SU-DHL-6 (cell line): Measurements from ENCODE around the gene POFUT2.

Experiments
- H2AFZ ChIP-seq: fragments of 200-600 bp; sonication (generic); 2 replicates; pipeline ENCODE4 v1.6.1; 2014; ENCODE audit warnings: low read depth, mild to moderate bottlenecking, moderate library complexity, mixed read lengths, antibody characterized with exemption, low read length; ENCODE audit not compliant: severe bottlenecking
- H3F3A ChIP-seq: fragments of 200-600 bp; shearing (Covaris generic); 2 replicates; pipeline ENCODE4 v1.6.0; 2016; ENCODE audit warnings: antibody characterized with exemption, mild to moderate bottlenecking; ENCODE audit not compliant: insufficient read depth
- H3K27ac ChIP-seq: fragments of 200-600 bp; sonication (generic); 2 replicates; pipeline ENCODE4 v1.5.1; 2016; ENCODE audit warnings: low read depth, mild to moderate bottlenecking, low read length, moderate library complexity, mixed read lengths
- H3K27me3 ChIP-seq: fragments of 200-600 bp; sonication (generic), shearing (Covaris generic); 2 replicates; pipeline ENCODE4 v1.6.0; 2014; ENCODE audit warnings: mild to moderate bottlenecking, low read length
- H3K36me3 ChIP-seq: fragments of 200-600 bp; sonication (generic); 2 replicates; pipeline ENCODE4 v1.6.1; 2014; ENCODE audit warnings: mild to moderate bottlenecking, low read length, mixed read lengths
- H3K4me2 ChIP-seq: fragments of 300-600, 200-600 bp; shearing (Covaris generic), sonication (generic); 2 replicates; pipeline ENCODE4 v1.6.0; 2014; ENCODE audit warnings: low read length, low read depth, mild to moderate bottlenecking; ENCODE audit not compliant: poor library complexity, severe bottlenecking
- H3K4me3 ChIP-seq: fragments of 200-600 bp; sonication (generic); 2 replicates; pipeline ENCODE4 v1.5.1; 2014; ENCODE audit warnings: antibody characterized with exemption, low read length, mild to moderate bottlenecking, mixed read lengths; ENCODE audit not compliant: insufficient read depth, poor library complexity, severe bottlenecking
- H3K79me2 ChIP-seq: fragments of 200-600 bp; sonication (generic); 2 replicates; pipeline ENCODE4 v1.6.1; 2014; ENCODE audit warnings: mild to moderate bottlenecking, low read length, moderate library complexity; ENCODE audit not compliant: insufficient read depth
- H3K9ac ChIP-seq: fragments of 200-600 bp; sonication (generic); 2 replicates; pipeline ENCODE4 v1.7.0; 2014; ENCODE audit warnings: mild to moderate bottlenecking, low read length
- H3K9me2 ChIP-seq: fragments of 200-600 bp; sonication (generic); replicated peaks from 2 replicates; pipeline ENCODE4 v1.6.1; 2014; ENCODE audit warnings: low read length; ENCODE audit not compliant: insufficient read depth
- H3K9me3 ChIP-seq: fragments of 200-600 bp; sonication (generic); 2 replicates; pipeline ENCODE4 v1.6.1; 2014; ENCODE audit warnings: low read length, mixed read lengths; ENCODE audit not compliant: insufficient read depth
- H4K20me1 ChIP-seq: fragments of 200-600 bp; sonication (generic); 2 replicates; pipeline ENCODE4 v1.6.1; 2014; ENCODE audit warnings: low read depth, mild to moderate bottlenecking, antibody characterized with exemption, low read length, moderate library complexity, mixed read lengths
- EZH2phosphoT487 ChIP-seq: fragments of 200-600 bp; sonication (generic), shearing (Covaris generic); conservative IDR thresholded peaks from 2 replicates; pipeline ENCODE4 v1.6.1; 2018; ENCODE audit warnings: mild to moderate bottlenecking, antibody characterized with exemption, low read length, moderate library complexity, mixed read lengths
- TF ChIP-seq, protein P1 (sequence below): fragments of 200-600 bp; sonication (generic); IDR thresholded peaks from one replicate; pipeline ENCODE4 v1.5.1; 2017; ENCODE audit warnings: antibody characterized with exemption, mild to moderate bottlenecking, low read length, moderate library complexity; ENCODE audit not compliant: insufficient read depth, poor library complexity, severe bottlenecking

The POFUT2 gene

DNA sequence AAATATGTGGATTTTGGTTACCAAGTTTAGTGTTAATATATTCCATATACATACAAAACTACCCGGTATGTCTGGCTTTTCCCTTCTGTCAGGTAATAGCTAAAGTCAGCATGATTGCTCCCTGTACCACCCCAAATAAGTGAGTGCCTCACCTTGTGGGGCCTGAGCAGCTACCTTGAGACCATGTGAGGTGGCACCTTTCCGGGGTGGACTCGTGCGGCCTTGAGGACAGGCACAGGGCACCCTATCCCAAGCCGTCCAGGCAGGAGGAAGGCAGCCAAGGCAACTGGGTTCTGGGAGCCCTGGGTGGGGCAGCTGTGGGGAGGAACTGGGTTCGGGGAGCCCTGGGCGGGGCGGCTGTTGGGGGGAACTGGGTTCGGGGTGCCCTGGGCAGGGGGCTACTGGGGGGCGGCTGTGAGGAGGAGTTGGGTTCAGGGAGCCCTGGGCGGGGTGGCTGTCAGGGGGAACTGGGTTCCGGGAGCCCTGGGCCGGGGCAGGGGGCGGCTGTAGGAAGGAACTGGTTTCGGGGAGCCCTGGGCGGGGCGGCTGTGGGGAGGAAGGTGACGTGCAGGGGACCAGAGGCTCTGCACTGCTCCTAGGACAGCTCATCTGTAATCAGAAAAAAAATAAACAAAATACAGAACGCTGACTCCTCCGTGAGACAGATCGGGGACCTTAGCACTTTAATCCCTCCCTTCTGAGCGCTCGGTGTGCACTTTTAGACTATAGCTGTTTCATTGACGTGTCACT lies 63.3 kb downstream of the POFUT2 start:
- Histone ChIP-seq H3K36me3 (no peaks in the 10 kb centered on the region), H3K9me3 (no peaks in the 10 kb centered on the region), H4K20me1 (no peaks in the 10 kb centered on the region), H3K79me2 (no peaks in the 10 kb centered on the region), H3K4me2 (no peak overlapping the region), H3K9me2 (no peaks in the 10 kb centered on the region), H3K4me3 (no peak overlapping the region), H3K9ac (no peak overlapping the region), H3K27ac (no peak overlapping the region), H3F3A (no peaks in the 10 kb centered on the region), H2AFZ (no peak overlapping the region), H3K27me3 (no peaks in the 10 kb centered on the region)
- no peak for TF ChIP-seq EZH2phosphoT487
- TF ChIP-seq, protein P1, sequence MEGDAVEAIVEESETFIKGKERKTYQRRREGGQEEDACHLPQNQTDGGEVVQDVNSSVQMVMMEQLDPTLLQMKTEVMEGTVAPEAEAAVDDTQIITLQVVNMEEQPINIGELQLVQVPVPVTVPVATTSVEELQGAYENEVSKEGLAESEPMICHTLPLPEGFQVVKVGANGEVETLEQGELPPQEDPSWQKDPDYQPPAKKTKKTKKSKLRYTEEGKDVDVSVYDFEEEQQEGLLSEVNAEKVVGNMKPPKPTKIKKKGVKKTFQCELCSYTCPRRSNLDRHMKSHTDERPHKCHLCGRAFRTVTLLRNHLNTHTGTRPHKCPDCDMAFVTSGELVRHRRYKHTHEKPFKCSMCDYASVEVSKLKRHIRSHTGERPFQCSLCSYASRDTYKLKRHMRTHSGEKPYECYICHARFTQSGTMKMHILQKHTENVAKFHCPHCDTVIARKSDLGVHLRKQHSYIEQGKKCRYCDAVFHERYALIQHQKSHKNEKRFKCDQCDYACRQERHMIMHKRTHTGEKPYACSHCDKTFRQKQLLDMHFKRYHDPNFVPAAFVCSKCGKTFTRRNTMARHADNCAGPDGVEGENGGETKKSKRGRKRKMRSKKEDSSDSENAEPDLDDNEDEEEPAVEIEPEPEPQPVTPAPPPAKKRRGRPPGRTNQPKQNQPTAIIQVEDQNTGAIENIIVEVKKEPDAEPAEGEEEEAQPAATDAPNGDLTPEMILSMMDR = no peak

DNA sequence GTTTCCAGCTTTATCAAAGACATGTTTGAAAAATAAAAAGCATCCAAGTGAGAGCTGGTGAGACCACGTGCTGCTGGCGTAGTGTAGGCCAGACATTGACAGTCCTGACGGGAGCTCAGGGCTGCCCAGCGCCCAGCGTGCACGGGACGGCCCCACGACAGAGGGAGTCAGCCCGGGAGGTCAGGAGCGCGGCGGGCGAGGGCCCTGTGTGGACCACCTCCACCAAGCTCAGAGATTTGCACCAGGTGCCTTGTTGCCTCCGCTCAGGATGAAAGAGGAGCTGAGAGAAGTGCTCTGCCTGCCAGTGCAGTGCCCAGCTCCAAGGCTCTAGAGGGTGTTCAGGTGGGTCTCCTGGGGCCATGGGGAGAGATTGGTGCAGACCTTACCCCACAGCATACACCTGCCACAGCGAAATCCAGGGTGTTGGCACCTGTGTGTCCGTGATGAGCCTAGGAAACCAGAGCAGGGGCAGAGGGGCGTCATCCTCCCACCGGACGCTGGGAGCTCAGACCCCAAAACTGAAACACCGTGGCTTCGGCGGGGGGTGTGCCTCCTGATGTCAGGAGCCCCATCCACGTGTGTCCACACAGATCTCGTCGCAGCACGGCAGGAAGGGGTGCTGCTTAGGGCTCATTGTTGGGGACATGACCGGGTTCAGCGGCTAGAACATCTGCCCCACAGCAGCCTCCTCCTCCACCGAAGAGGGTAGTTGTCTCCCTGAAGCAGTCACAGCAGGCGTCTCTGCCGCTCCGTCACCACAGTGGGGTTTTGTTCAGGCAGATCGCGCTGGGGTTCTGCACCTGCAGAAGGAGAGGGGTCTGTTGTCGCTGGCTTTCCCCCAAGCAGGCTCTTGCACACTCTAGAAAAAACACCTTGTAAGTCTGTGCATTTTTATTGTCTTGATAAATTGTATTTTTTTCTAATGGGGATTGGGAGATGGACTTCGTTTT lies 64.2 kb downstream of the POFUT2 start:
- H3K36me3 ChIP-seq = no peaks in the 10 kb centered on the region
- no peaks in the 10 kb centered on the region for H4K20me1 ChIP-seq
- no peak overlapping the region for H3K27ac ChIP-seq
- no peaks in the 10 kb centered on the region for H3K79me2 ChIP-seq
- no peak overlapping the region for H3K4me2 ChIP-seq
- H3K9me3 ChIP-seq = no peaks in the 10 kb centered on the region
- no peak overlapping the region for H3K9ac ChIP-seq
- no peaks in the 10 kb centered on the region for H3K9me2 ChIP-seq
- H3K4me3 ChIP-seq = no peak overlapping the region
- no peaks in the 10 kb centered on the region for H3K27me3 ChIP-seq
- no peak for TF ChIP-seq EZH2phosphoT487
- TF ChIP-seq, protein P1 = no peak
- H2AFZ ChIP-seq = no peak overlapping the region
- H3F3A ChIP-seq = no peaks in the 10 kb centered on the region

DNA sequence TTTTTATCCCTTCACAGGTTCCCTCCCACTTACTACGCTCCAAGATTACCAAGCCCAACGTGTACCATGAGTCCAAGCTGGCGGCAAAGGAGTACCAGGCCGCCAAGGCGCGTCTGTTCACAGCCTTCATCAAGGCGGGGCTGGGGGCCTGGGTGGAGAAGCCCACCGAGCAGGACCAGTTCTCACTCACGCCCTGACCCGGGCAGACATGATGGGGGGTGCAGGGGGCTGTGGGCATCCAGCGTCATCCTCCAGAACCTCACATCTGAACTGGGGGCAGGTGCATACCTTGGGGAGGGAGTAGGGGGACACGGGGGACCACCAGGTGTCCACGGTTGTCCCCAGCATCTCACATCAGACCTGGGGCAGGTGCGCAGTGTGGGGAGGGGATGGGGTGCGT lies 65.7 kb downstream of the POFUT2 start:
- no peak overlapping the region for H2AFZ ChIP-seq
- H3K9me3 ChIP-seq = no peaks in the 10 kb centered on the region
- no peaks in the 10 kb centered on the region for H3K79me2 ChIP-seq
- no peak overlapping the region for H3K4me2 ChIP-seq
- peaks cover 3% of the 10 kb centered on the region; the same call in 1 of the 2 replicates for H3K36me3 ChIP-seq
- H3K4me3 ChIP-seq = no peak overlapping the region
- no peaks in the 10 kb centered on the region for H4K20me1 ChIP-seq
- H3K9me2 ChIP-seq = no peaks in the 10 kb centered on the region
- H3K27me3 ChIP-seq = no peaks in the 10 kb centered on the region
- TF ChIP-seq, protein P1 = no peak
- no peak overlapping the region for H3K9ac ChIP-seq
- H3F3A ChIP-seq = no peaks in the 10 kb centered on the region
- no peak overlapping the region for H3K27ac ChIP-seq
